ENCODE results near the gene CSNK1D. TPM values are rescaled to one million over a fixed set of nuclear protein-coding genes. Genes with fewer than 3 reads are reported as not detected.

Gene CSNK1D
- total and polyA plus RNA-seq, 2 experiments from 2014 or later, result 55.3 to 66.4 TPM

DNA sequence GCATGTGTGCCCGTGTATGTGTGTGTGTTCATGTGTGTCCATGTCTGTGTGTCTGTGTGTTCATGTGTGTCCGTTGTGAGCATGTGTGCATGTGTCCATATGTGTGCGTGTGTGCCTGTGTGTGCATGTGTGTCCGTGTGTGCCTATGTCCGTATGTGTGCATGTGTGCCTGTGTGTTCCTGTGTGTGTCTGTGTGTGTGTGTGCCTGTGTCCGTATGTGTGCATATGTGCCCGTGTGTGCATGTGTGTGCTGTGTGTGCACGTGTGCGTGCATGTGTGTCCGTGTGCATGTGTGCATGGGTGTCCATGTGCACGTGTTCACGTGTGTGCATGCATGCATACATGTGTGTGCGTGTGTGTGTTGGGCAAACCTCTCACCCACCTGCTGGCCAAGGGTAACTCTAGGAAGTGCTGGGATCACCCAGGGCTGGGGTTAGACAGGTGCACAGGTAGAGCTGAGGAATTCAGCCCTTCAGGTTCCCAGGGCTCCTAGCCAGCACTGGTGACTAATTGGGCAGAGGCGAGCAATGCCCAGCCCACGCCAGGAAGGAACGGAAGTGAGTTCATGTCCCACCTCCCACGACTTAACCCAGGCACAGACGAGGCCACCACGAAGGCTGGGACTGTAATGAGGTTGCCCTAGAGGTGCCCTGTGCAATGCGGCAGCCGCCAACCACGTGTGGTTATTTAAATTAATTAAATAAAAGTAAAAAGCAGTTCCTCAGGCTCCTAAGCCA lies 8.2 kb upstream of the CSNK1D start:
- Mint-ChIP-seq H3K4me3 (no peak overlapping the region), H3K36me3 (ENCODE audit: low read depth) (no peaks in the 10 kb centered on the region), H3K27ac (no peak overlapping the region), H3K27me3 (ENCODE audit: insufficient read depth, low read depth, poor library complexity) (peaks cover 15% of the 10 kb centered on the region), H3K9me3 (no peaks in the 10 kb centered on the region), H3K4me1 (peaks cover 29% of the 10 kb centered on the region)
- H3K27me3 ChIP-seq (ENCODE audit: insufficient read depth), result no peaks in the 10 kb centered on the region
- no peak overlapping the region for H3K27ac ChIP-seq (ENCODE audit: low read depth)
- DNase-seq (ENCODE audit: low spot score) (no peak), ATAC-seq (no peak)
- peaks cover 4% of the 10 kb centered on the region; the same call in 1 of the 2 replicates for H3K4me1 ChIP-seq (ENCODE audit: insufficient read depth)
- H2AFZ ChIP-seq, result no peak overlapping the region
- H3K4me2 ChIP-seq, result no peak overlapping the region
- H3K9me2 ChIP-seq (ENCODE audit: insufficient read depth), result no peaks in the 10 kb centered on the region
- peaks cover 5% of the 10 kb centered on the region; the same call in 1 of the 2 replicates for H4K20me1 ChIP-seq (replicated peaks; ENCODE audit: insufficient read depth)
- H3K4me3 ChIP-seq, result no peak overlapping the region
- H3K79me2 ChIP-seq (replicated peaks; ENCODE audit: insufficient read depth), result no peaks in the 10 kb centered on the region
- 0 out of 2 replicates have a peak, but pooled peaks cover 14% of the 10 kb centered on the region for H3F3A ChIP-seq (replicated peaks; ENCODE audit: low read depth)
- no peaks in the 10 kb centered on the region for H3K36me3 ChIP-seq (ENCODE audit: insufficient read depth)
- TF ChIP-seq, protein P1, sequence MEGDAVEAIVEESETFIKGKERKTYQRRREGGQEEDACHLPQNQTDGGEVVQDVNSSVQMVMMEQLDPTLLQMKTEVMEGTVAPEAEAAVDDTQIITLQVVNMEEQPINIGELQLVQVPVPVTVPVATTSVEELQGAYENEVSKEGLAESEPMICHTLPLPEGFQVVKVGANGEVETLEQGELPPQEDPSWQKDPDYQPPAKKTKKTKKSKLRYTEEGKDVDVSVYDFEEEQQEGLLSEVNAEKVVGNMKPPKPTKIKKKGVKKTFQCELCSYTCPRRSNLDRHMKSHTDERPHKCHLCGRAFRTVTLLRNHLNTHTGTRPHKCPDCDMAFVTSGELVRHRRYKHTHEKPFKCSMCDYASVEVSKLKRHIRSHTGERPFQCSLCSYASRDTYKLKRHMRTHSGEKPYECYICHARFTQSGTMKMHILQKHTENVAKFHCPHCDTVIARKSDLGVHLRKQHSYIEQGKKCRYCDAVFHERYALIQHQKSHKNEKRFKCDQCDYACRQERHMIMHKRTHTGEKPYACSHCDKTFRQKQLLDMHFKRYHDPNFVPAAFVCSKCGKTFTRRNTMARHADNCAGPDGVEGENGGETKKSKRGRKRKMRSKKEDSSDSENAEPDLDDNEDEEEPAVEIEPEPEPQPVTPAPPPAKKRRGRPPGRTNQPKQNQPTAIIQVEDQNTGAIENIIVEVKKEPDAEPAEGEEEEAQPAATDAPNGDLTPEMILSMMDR (conservative IDR thresholded peaks at IDR 0.05; ENCODE audit: low read depth in 2 of 2), result no peak
- TF ChIP-seq ZNF331 (CRISPR knock-in tag; IDR thresholded peaks at IDR 0.05; ENCODE audit: low read depth) (no peak), EZH2phosphoT487 (IDR thresholded peaks at IDR 0.05; ENCODE audit: unreplicated experiment) (no peak), STAT1 (IDR thresholded peaks at IDR 0.05; ENCODE audit: unreplicated experiment) (no peak), EZH2 (IDR thresholded peaks at IDR 0.05; ENCODE audit: low read depth, unreplicated experiment) (no peak), JUNB (IDR thresholded peaks at IDR 0.05; ENCODE audit: unreplicated experiment) (no peak), POLR2AphosphoS5 (IDR thresholded peaks at IDR 0.05; ENCODE audit: low read depth) (no peak), NANOG (IDR thresholded peaks at IDR 0.05; ENCODE audit: borderline replicate concordance) (no peak), ZNF114 (CRISPR knock-in tag; IDR thresholded peaks at IDR 0.05) (no peak), CREB1 (CRISPR knock-in tag; IDR thresholded peaks at IDR 0.05; ENCODE audit: low read depth) (no peak)
- TF ChIP-seq, protein P2, sequence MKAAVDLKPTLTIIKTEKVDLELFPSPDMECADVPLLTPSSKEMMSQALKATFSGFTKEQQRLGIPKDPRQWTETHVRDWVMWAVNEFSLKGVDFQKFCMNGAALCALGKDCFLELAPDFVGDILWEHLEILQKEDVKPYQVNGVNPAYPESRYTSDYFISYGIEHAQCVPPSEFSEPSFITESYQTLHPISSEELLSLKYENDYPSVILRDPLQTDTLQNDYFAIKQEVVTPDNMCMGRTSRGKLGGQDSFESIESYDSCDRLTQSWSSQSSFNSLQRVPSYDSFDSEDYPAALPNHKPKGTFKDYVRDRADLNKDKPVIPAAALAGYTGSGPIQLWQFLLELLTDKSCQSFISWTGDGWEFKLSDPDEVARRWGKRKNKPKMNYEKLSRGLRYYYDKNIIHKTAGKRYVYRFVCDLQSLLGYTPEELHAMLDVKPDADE (IDR thresholded peaks at IDR 0.05), result no peak
- TF ChIP-seq, protein P3, sequence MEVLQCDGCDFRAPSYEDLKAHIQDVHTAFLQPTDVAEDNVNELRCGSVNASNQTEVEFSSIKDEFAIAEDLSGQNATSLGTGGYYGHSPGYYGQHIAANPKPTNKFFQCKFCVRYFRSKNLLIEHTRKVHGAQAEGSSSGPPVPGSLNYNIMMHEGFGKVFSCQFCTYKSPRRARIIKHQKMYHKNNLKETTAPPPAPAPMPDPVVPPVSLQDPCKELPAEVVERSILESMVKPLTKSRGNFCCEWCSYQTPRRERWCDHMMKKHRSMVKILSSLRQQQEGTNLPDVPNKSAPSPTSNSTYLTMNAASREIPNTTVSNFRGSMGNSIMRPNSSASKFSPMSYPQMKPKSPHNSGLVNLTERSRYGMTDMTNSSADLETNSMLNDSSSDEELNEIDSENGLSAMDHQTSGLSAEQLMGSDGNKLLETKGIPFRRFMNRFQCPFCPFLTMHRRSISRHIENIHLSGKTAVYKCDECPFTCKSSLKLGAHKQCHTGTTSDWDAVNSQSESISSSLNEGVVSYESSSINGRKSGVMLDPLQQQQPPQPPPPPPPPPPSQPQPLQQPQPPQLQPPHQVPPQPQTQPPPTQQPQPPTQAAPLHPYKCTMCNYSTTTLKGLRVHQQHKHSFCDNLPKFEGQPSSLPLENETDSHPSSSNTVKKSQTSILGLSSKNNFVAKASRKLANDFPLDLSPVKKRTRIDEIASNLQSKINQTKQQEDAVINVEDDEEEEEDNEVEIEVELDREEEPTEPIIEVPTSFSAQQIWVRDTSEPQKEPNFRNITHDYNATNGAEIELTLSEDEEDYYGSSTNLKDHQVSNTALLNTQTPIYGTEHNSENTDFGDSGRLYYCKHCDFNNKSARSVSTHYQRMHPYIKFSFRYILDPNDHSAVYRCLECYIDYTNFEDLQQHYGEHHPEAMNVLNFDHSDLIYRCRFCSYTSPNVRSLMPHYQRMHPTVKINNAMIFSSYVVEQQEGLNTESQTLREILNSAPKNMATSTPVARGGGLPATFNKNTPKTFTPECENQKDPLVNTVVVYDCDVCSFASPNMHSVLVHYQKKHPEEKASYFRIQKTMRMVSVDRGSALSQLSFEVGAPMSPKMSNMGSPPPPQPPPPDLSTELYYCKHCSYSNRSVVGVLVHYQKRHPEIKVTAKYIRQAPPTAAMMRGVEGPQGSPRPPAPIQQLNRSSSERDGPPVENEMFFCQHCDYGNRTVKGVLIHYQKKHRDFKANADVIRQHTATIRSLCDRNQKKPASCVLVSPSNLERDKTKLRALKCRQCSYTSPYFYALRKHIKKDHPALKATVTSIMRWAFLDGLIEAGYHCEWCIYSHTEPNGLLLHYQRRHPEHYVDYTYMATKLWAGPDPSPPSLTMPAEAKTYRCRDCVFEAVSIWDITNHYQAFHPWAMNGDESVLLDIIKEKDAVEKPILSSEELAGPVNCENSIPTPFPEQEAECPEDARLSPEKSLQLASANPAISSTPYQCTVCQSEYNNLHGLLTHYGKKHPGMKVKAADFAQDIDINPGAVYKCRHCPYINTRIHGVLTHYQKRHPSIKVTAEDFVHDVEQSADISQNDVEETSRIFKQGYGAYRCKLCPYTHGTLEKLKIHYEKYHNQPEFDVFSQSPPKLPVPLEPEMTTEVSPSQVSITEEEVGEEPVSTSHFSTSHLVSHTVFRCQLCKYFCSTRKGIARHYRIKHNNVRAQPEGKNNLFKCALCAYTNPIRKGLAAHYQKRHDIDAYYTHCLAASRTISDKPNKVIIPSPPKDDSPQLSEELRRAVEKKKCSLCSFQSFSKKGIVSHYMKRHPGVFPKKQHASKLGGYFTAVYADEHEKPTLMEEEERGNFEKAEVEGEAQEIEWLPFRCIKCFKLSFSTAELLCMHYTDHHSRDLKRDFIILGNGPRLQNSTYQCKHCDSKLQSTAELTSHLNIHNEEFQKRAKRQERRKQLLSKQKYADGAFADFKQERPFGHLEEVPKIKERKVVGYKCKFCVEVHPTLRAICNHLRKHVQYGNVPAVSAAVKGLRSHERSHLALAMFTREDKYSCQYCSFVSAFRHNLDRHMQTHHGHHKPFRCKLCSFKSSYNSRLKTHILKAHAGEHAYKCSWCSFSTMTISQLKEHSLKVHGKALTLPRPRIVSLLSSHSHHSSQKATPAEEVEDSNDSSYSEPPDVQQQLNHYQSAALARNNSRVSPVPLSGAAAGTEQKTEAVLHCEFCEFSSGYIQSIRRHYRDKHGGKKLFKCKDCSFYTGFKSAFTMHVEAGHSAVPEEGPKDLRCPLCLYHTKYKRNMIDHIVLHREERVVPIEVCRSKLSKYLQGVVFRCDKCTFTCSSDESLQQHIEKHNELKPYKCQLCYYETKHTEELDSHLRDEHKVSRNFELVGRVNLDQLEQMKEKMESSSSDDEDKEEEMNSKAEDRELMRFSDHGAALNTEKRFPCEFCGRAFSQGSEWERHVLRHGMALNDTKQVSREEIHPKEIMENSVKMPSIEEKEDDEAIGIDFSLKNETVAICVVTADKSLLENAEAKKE (CRISPR knock-in tag; IDR thresholded peaks at IDR 0.05), result no peak
- TF ChIP-seq, protein P4, sequence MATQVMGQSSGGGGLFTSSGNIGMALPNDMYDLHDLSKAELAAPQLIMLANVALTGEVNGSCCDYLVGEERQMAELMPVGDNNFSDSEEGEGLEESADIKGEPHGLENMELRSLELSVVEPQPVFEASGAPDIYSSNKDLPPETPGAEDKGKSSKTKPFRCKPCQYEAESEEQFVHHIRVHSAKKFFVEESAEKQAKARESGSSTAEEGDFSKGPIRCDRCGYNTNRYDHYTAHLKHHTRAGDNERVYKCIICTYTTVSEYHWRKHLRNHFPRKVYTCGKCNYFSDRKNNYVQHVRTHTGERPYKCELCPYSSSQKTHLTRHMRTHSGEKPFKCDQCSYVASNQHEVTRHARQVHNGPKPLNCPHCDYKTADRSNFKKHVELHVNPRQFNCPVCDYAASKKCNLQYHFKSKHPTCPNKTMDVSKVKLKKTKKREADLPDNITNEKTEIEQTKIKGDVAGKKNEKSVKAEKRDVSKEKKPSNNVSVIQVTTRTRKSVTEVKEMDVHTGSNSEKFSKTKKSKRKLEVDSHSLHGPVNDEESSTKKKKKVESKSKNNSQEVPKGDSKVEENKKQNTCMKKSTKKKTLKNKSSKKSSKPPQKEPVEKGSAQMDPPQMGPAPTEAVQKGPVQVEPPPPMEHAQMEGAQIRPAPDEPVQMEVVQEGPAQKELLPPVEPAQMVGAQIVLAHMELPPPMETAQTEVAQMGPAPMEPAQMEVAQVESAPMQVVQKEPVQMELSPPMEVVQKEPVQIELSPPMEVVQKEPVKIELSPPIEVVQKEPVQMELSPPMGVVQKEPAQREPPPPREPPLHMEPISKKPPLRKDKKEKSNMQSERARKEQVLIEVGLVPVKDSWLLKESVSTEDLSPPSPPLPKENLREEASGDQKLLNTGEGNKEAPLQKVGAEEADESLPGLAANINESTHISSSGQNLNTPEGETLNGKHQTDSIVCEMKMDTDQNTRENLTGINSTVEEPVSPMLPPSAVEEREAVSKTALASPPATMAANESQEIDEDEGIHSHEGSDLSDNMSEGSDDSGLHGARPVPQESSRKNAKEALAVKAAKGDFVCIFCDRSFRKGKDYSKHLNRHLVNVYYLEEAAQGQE (IDR thresholded peaks at IDR 0.05; ENCODE audit: unreplicated experiment), result no peak
